Kidney epithelial cell (primary cell): ENCODE measurements around the gene IBTK. TPM values are rescaled to one million over a fixed set of nuclear protein-coding genes. Genes with fewer than 3 reads are reported as not detected.
"Not testable (repeated sequence)": the region's sequence is repeated elsewhere in the genome, so short reads cannot be mapped to it uniquely, and the experiment has no call there.

ENCODE experiments used
- DNase-seq: peaks from one replicate; pipeline ENCODE4 v3.0.0-alpha.2; 2010; ENCODE audit warnings: low read depth
- H3K27me3 ChIP-seq: 2 replicates; pipeline ENCODE4 v1.6.0; 2011; ENCODE audit warnings: low read length; ENCODE audit not compliant: control insufficient read depth, insufficient read depth
- H3K36me3 ChIP-seq: 2 replicates; pipeline ENCODE4 v1.5.1; 2011; ENCODE audit warnings: low read length; ENCODE audit not compliant: control insufficient read depth, insufficient read depth
- H3K4me3 ChIP-seq: 2 replicates; pipeline ENCODE4 v1.5.1; 2011; ENCODE audit warnings: low read depth, mild to moderate bottlenecking, control low read depth, low read length
- CTCF ChIP-seq: IDR thresholded peaks from 2 replicates; pipeline ENCODE4 v1.5.1; 2011; ENCODE audit warnings: mild to moderate bottlenecking, moderate library complexity, low read length, control low read depth, inconsistent platforms; ENCODE audit not compliant: insufficient read depth, poor library complexity, severe bottlenecking
- total RNA-seq: library from RNA; depleted of rRNA; stranded (reverse); fragments of >200 nt; gene quantifications from 2 replicates; pipeline ENCODE4 v1.2.3, GENCODE V29; 2015

Gene IBTK
- total RNA-seq, 1 donor from 2014 or later: 42.6 TPM

GRCh38 chr6:82166493-82166892 lies 81.1 kb downstream of the IBTK start:
- Histone ChIP-seq H3K27me3 (no peaks in the 10 kb centered on the region), H3K36me3 (no peaks in the 10 kb centered on the region), H3K4me3 (no peak overlapping the region)
- no peak for DNase-seq
- TF ChIP-seq CTCF: no peak

- H3K27me3 ChIP-seq: no peaks in the 10 kb centered on the region
- no peak overlapping the region for H3K4me3 ChIP-seq
- no peaks in the 10 kb centered on the region for H3K36me3 ChIP-seq
- TF ChIP-seq CTCF: no peak
- DNase-seq: no peak
Measured at GRCh38 chr6:82160255-82160990, 87.1 kb downstream of the IBTK start.

- H3K36me3 ChIP-seq, DNase-seq: not testable (repeated sequence)
Measured at GRCh38 chr6:82152786-82153185, 94.8 kb downstream of the IBTK start.

GRCh38 chr6:82151147-82151546 lies 96.4 kb downstream of the IBTK start:
- H3K4me3 ChIP-seq, DNase-seq, H3K36me3 ChIP-seq, H3K27me3 ChIP-seq: not testable (repeated sequence)

More at GRCh38 chr6:82152786-82153185, 94.8 kb downstream of the IBTK start:
- H3K27me3 ChIP-seq, H3K4me3 ChIP-seq: not testable (repeated sequence)

- H3K27me3 ChIP-seq: no peaks in the 10 kb centered on the region
- TF ChIP-seq CTCF: no peak
- DNase-seq: no peak
- H3K36me3 ChIP-seq: no peaks in the 10 kb centered on the region
- H3K4me3 ChIP-seq: no peak overlapping the region
Measured at GRCh38 chr6:82145926-82146452, 101.6 kb downstream of the IBTK start.

GRCh38 chr6:82144852-82145340 lies 102.6 kb downstream of the IBTK start:
- TF ChIP-seq CTCF: no peak
- Histone ChIP-seq H3K4me3 (no peak overlapping the region), H3K27me3 (no peaks in the 10 kb centered on the region), H3K36me3 (no peaks in the 10 kb centered on the region)
- peak; percentile 88 for DNase-seq
